Activated naive CD4-positive, alpha-beta T cell treated with anti-CD3 and anti-CD28 coated beads for 36 hours (primary cell): ENCODE results near the gene CNKSR3. TPM values are rescaled to one million over a fixed set of nuclear protein-coding genes. Genes with fewer than 3 reads are reported as not detected.

Experiments
- CTCF ChIA-PET: fragments of 350-600 bp; sonication (Branson Sonifier 250); formaldehyde crosslinking; loops from one replicate; lab custom pipeline; 2021; ENCODE audit warnings: antibody characterized with exemption; lab: Charles Lee
- DNase-seq: peaks from one replicate; pipeline ENCODE4 v3.0.0-alpha.2; 2020
- H3K27ac Mint-ChIP-seq: one replicate; pipeline ENCODE4 v1.8.0; 2021; ENCODE audit warnings: mild to moderate bottlenecking, mixed read lengths
- H3K27me3 Mint-ChIP-seq: one replicate; pipeline ENCODE4 v1.8.0; 2021; ENCODE audit warnings: low read depth, mixed read lengths
- H3K36me3 Mint-ChIP-seq: one replicate; pipeline ENCODE4 v1.8.0; 2021; ENCODE audit warnings: low read depth, mixed read lengths
- H3K4me1 Mint-ChIP-seq: one replicate; pipeline ENCODE4 v1.8.0; 2021; ENCODE audit warnings: low read depth, mixed read lengths
- H3K4me3 Mint-ChIP-seq: one replicate; pipeline ENCODE4 v1.8.0; 2021; ENCODE audit warnings: mild to moderate bottlenecking, moderate library complexity, mixed read lengths
- H3K9me3 Mint-ChIP-seq: one replicate; pipeline ENCODE4 v1.8.0; 2021; ENCODE audit warnings: mixed read lengths
- intact Hi-C: fragments of 100-400 bp; cut with micrococcal nuclease; formaldehyde crosslinking; loops from one replicate; pipeline ENCODE4 v1.15.1; 2023
- total RNA-seq, 2 experiments: library from RNA; stranded (reverse); gene quantifications; one replicate each; pipeline ENCODE4 v1.2.3, GENCODE V29; 2021

Gene CNKSR3
- total RNA-seq, 2 experiments from 2014 or later = 0.12 TPM

- CTCF ChIA-PET = interaction anchor here (0.8 to 1.1 kb wide), 3 partner anchors 14 to 200 kb away, joined by 3 to 4 read pairs (median 3); no protein-coding TSS in a partner anchor
- Mint-ChIP-seq H3K27ac (no peak overlapping the region), H3K4me3 (no peak overlapping the region), H3K4me1 (peaks cover 48% of the 10 kb centered on the region), H3K27me3 (peaks cover 27% of the 10 kb centered on the region), H3K36me3 (no peaks in the 10 kb centered on the region), H3K9me3 (no peaks in the 10 kb centered on the region)
- intact Hi-C loops = loop anchor here (5.0 kb wide), 1 partner anchor 1352 kb away; the partner anchor contains the start of gene MTRF1L
- no peak for DNase-seq
Observed at GRCh38 chr6:154354265-154354777, 156.2 kb downstream of the CNKSR3 start.

DNA sequence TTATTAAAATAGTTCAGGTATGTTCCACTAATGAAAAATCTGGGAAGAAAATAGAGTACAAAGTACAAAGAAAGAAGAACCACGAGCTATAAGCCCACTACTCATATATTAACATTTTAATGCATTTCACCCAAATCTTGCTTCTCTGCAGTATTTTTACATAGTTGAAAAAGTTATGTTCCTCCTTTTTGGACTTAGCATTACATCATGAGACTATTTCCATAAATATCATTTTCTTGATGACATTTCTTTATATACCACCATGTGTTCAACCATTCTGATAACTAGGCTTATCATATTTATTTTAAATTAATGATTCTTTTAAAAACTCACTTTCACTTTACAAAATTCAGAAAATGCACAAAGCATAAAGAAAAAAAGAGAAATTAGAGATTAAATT lies 156.9 kb downstream of the CNKSR3 start:
- no peaks in the 10 kb centered on the region for H3K9me3 Mint-ChIP-seq
- peaks cover 42% of the 10 kb centered on the region for H3K4me1 Mint-ChIP-seq
- H3K4me3 Mint-ChIP-seq = no peak overlapping the region
- intact Hi-C loops = loop anchor here (1.0 to 5.0 kb wide), 6 partner anchors 51 to 1351 kb away; partner anchors contain the start of gene MTRF1L
- no peaks in the 10 kb centered on the region for H3K36me3 Mint-ChIP-seq
- no peak for DNase-seq
- no peak overlapping the region for H3K27ac Mint-ChIP-seq
- CTCF ChIA-PET = no interaction called here
- peaks cover 25% of the 10 kb centered on the region for H3K27me3 Mint-ChIP-seq

GRCh38 chr6:154352898-154353585 lies 157.4 kb downstream of the CNKSR3 start:
- Mint-ChIP-seq H3K27me3 (peaks cover 25% of the 10 kb centered on the region), H3K4me3 (no peak overlapping the region), H3K9me3 (no peaks in the 10 kb centered on the region), H3K4me1 (peaks cover 38% of the 10 kb centered on the region), H3K27ac (no peak overlapping the region), H3K36me3 (no peaks in the 10 kb centered on the region)
- DNase-seq = peak; percentile 83
- intact Hi-C loops = loop anchor here (1.0 to 5.0 kb wide), 6 partner anchors 51 to 1351 kb away; partner anchors contain the start of gene MTRF1L
- CTCF ChIA-PET = no interaction called here

DNA sequence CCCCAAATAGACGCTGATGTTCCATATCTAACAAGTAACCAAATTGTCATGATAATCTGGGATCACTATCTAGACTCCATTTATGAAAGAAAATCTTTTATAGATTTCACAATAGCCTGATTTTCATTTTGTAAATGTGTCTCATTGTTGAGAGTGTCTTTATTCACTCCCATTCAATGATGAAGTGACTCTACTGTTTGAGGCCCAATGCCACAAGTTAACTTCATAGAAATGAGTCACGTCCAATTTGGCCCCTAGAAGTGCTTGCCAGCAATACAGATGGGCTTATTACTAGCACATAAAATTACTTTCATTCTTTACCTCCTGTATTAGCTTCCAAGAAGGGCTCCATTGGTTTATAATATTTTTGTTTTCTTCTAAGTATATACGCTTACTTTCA lies 160.2 kb downstream of the CNKSR3 start:
- Mint-ChIP-seq H3K4me1 (peaks cover 24% of the 10 kb centered on the region), H3K36me3 (no peaks in the 10 kb centered on the region), H3K9me3 (peaks cover 7% of the 10 kb centered on the region), H3K27ac (no peak overlapping the region), H3K27me3 (peaks cover 15% of the 10 kb centered on the region), H3K4me3 (no peak overlapping the region)
- intact Hi-C loops = loop anchor here (5.0 kb wide), 1 partner anchor 1348 kb away; the partner anchor contains the start of gene MTRF1L
- CTCF ChIA-PET = interaction anchor here (0.7 to 1.0 kb wide), 2 partner anchors 19 to 27 kb away, joined by 3 to 4 read pairs; no protein-coding TSS in a partner anchor
- DNase-seq = no peak

GRCh38 chr6:154347981-154348380 lies 162.5 kb downstream of the CNKSR3 start:
- H3K4me1 Mint-ChIP-seq = peaks cover 9% of the 10 kb centered on the region
- no peaks in the 10 kb centered on the region for H3K36me3 Mint-ChIP-seq
- DNase-seq = no peak
- H3K27me3 Mint-ChIP-seq = peaks cover 12% of the 10 kb centered on the region
- peaks cover 7% of the 10 kb centered on the region for H3K9me3 Mint-ChIP-seq
- H3K27ac Mint-ChIP-seq = no peak overlapping the region
- CTCF ChIA-PET = interaction anchor here (1.2 kb wide), 1 partner anchor 22 kb away, joined by 4 read pairs; no protein-coding TSS in a partner anchor
- intact Hi-C loops = no loop called here
- no peak overlapping the region for H3K4me3 Mint-ChIP-seq

DNA sequence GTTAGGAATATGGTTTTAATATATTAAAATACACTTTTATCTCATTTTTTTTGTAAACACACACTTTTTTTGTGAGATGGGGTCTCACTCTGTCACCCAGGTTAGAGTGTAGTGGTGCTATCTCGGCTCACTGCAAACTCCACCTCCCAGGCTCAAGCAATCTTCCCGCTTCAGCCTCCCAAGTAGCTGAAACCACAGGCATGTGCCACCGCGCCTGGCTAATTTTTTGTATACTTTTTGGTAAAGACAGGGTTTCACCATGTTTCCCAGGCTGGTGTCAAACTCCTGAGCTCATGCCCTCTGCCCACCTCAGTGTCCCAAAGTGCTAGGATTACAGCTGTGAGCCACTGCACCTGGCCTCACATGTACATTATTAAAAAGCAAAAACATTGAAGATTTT lies 164.7 kb downstream of the CNKSR3 start:
- H3K4me3 Mint-ChIP-seq = no peak overlapping the region
- H3K27ac Mint-ChIP-seq = no peak overlapping the region
- no peaks in the 10 kb centered on the region for H3K4me1 Mint-ChIP-seq
- no peaks in the 10 kb centered on the region for H3K36me3 Mint-ChIP-seq
- peaks cover 7% of the 10 kb centered on the region for H3K9me3 Mint-ChIP-seq
- intact Hi-C loops = no loop called here
- no peak for DNase-seq
- peaks cover 3% of the 10 kb centered on the region for H3K27me3 Mint-ChIP-seq
- CTCF ChIA-PET = interaction anchor here (1.5 kb wide), 1 partner anchor 69 kb away, joined by 4 read pairs; no protein-coding TSS in a partner anchor

DNA sequence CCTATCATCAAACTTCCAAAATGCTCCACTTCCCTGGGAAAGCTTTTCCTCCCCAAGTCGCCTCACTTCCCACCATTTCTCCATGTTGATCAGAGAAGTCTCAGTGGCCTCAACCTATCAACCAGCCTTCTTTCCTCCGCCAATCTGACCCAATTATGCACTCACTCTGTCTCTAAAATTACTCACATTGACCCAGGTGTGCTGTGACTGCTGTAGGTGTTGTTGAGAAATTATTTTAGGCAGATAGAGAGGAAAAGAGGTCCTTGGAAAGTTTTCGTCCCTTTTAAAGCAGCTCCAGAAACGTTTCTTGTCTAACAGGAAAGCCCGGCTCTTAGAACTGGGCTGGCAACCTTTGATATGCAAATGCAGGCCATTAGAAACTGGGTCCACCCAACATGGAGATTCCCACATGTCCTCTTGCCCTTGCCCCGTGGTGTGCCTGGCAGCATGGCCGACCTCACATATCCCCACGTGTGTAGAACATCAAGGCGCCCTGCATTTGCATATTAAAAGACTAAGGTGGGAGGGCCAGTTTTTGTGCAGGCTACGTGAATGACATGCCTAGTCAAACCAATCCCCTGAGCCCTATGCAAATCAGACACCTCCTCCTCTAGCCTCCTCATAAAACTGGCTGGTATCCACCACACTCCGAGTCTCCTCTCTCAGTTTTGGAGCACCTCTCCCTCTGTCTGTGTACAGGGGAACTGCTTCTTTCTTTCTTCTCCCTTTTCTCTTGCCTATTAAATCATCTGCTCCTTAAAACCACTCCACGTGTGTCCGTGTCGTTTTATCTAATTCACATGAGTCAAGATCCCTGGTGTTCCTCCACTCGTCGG lies 166.8 kb downstream of the CNKSR3 start:
- intact Hi-C loops = no loop called here
- DNase-seq = no peak
- H3K4me1 Mint-ChIP-seq = no peaks in the 10 kb centered on the region
- H3K36me3 Mint-ChIP-seq = no peaks in the 10 kb centered on the region
- peaks cover 7% of the 10 kb centered on the region for H3K9me3 Mint-ChIP-seq
- H3K4me3 Mint-ChIP-seq = no peak overlapping the region
- H3K27ac Mint-ChIP-seq = no peak overlapping the region
- H3K27me3 Mint-ChIP-seq = no peaks in the 10 kb centered on the region
- CTCF ChIA-PET = no interaction called here

DNA sequence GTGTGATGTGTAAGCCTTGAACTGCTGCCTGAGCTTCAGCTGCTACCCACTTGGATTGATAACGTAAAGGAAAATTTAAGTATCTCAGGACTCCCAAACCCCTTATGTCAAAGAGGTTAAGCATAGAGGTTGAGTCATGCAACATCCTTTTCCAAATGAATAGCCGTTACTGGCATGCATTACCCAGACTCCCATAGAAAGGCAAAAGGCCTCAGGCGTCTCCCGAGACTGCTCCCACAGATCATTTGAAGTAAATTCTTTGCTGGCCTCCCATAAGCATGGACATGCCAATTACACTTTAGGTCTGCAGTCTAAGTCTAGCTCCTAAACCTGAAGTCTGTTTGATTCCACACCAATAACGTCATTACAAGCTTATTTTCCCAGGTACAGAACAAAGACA lies 168.6 kb downstream of the CNKSR3 start:
- CTCF ChIA-PET = interaction anchor here (0.9 to 1.3 kb wide), 3 partner anchors 16 to 55 kb away, joined by 3 read pairs; no protein-coding TSS in a partner anchor
- no peak for DNase-seq
- no peaks in the 10 kb centered on the region for H3K27me3 Mint-ChIP-seq
- no peak overlapping the region for H3K27ac Mint-ChIP-seq
- no peak overlapping the region for H3K4me3 Mint-ChIP-seq
- no peaks in the 10 kb centered on the region for H3K4me1 Mint-ChIP-seq
- intact Hi-C loops = no loop called here
- H3K9me3 Mint-ChIP-seq = peaks cover 6% of the 10 kb centered on the region
- no peaks in the 10 kb centered on the region for H3K36me3 Mint-ChIP-seq

DNA sequence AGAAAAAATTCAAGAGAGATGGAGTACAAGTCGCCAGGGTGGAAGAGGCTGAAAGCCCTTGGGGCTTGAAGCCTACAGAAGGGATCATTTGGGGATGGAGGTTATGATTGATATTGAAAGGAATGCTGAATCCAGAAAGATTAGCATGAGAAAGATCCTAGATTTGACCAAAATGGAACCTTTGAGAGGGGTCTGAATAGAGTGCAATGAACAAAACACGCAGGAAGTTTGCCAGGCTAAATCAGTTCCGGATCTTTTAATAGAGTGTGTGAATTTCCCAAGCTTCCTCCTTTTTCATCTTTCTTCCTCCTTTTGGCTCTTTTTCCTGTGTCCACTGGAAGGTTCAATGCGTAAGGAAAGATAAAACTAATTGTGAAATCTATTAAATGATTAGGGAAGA lies 169.1 kb downstream of the CNKSR3 start:
- intact Hi-C loops = no loop called here
- Mint-ChIP-seq H3K9me3 (peaks cover under 1% of the 10 kb centered on the region), H3K36me3 (no peaks in the 10 kb centered on the region), H3K27me3 (no peaks in the 10 kb centered on the region), H3K4me1 (no peaks in the 10 kb centered on the region), H3K27ac (no peak overlapping the region), H3K4me3 (no peak overlapping the region)
- CTCF ChIA-PET = no interaction called here
- no peak for DNase-seq

Other genes with a start within 250 kb of the CNKSR3 start
- gene IPCEF1, start 153.9 kb downstream of the CNKSR3 start, total RNA-seq = 10 to 100 TPM; 24.4 to 25.2 TPM
- gene SCAF8, start 222.7 kb upstream of the CNKSR3 start, total RNA-seq = 10 to 100 TPM; 27.2 to 28.0 TPM